ENCODE measurements around the gene NADK.
A peak's percentile ranks its signal among the peaks of the same experiment; 100 is the strongest.
"Not testable (repeated sequence)": the region's sequence is repeated elsewhere in the genome, so short reads cannot be mapped to it uniquely, and the experiment has no call there.

NADK gene

GRCh38 chr1:1763657-1764621, 14.3 kb downstream of the NADK start:
- DNase-seq (ENCODE audit: low read depth): peak; percentile 12

- no peak for DNase-seq (ENCODE audit: low read depth)
These were observed 16.5 kb downstream of the NADK start for GRCh38 chr1:1761504-1762376.

DNA sequence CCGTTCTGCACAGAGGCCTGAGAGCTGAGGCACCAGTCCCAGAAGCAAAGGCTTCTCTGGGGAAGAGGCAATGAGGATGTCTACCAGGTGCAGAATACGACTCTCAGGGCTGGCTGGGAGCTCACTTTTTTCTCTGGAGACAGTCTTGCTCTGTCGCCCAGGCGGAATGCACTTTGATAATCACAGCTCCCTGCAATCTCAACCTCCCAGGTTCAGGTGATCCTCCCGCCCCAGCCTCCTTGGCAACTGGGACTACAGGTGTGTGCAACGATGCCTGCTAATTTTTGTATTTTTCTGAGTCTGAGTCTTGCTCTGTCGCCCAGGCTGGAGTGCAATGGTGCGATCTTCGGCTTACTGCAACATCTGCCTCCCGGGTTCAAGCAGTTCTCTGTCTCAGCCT, 17.6 kb downstream of the NADK start:
- DNase-seq (ENCODE audit: low read depth): no peak

DNA sequence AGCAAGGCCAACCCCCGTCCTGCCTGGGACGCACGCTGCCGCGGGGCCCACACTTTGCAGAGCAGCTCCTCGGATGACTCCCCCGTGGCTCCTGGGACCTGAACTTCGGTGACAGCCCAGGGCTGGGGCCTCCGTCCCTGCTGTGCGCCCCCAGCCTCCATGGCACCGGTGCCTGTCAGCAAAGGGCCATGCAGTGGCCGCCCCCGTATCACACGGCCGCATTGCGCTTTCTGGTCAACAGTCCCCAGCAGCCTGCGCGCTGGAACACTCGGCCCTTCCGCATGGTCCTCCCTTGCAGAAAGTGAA, 18.0 kb downstream of the NADK start:
- DNase-seq (ENCODE audit: low read depth): no peak

GRCh38 chr1:1759456-1760344, 18.6 kb downstream of the NADK start:
- no peak for DNase-seq (ENCODE audit: low read depth)

- peak; percentile 7 for DNase-seq (ENCODE audit: low read depth)
These were observed 19.4 kb downstream of the NADK start for GRCh38 chr1:1758692-1759455.

DNA sequence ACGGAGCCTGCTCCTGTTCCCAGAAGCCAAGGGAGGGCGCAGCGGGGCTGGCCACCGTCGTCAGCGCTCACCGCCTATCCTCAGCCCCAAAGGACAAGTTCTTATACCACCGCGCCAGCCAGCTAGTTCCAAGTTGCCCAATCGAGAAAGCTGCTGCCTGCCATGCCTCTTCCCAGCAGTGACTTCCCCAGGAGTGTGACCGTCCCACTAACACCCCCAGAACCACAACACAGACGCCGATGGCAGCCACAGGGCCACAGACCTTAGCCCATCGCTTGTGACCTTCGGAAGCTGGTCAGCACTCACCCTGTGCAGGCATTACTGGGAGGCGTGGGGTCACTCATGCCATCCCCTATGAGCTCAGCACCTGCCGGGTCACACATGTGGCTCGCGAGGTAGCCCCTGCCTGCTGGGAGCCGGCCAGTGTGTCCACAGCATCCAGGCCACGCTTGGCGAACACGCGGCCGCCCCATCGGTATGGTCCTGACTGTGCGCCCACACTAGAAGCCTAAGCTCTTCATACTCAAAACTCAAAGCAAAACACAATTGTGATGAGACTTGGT, 20.1 kb downstream of the NADK start:
- DNase-seq (ENCODE audit: low read depth): no peak

GRCh38 chr1:1757422-1758058, 20.7 kb downstream of the NADK start:
- no peak for DNase-seq (ENCODE audit: low read depth)

GRCh38 chr1:1756661-1757421, 21.4 kb downstream of the NADK start:
- DNase-seq (ENCODE audit: low read depth): no peak

DNA sequence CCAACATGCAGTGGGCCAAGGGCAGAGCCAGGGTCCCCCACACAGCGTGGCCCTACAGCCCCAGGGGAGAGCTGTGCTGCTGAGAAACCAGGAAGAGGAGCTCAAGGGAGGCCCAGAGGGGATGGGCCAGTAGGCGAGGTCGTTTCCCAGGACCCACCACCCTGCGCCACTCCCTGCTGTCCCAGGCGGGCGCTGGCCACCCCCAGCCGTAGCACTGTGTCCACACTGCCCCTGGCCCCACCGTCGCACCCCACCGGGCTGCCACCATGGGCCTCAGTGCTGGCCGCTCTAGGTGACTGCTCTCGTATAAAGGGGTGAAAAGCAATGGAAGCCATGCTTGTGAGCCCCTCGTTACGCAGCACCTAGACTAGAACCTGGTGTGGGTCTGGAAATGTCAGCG, 22.4 kb downstream of the NADK start:
- no peak for DNase-seq (ENCODE audit: low read depth)

DNA sequence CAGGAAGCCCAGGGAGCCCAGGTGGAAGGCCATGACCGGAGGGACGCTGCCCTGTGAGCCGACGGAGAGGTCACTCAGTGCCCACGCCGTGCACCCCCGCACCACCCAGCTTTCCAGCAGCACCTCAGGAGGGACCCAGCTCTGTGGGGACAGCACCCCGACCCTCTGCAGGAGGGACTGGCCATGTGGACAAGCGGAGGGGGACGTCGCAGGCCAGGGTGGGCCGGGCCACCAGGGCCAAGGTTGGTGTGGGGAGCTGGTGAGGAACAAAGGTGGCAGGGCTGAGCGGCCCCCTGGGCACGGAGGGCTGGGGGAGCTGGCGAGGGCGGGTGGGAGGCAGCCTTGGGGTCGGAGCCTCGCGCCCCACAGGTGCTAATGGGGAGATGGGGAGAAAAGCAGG, 22.8 kb downstream of the NADK start:
- no peak for DNase-seq (ENCODE audit: low read depth)

DNA sequence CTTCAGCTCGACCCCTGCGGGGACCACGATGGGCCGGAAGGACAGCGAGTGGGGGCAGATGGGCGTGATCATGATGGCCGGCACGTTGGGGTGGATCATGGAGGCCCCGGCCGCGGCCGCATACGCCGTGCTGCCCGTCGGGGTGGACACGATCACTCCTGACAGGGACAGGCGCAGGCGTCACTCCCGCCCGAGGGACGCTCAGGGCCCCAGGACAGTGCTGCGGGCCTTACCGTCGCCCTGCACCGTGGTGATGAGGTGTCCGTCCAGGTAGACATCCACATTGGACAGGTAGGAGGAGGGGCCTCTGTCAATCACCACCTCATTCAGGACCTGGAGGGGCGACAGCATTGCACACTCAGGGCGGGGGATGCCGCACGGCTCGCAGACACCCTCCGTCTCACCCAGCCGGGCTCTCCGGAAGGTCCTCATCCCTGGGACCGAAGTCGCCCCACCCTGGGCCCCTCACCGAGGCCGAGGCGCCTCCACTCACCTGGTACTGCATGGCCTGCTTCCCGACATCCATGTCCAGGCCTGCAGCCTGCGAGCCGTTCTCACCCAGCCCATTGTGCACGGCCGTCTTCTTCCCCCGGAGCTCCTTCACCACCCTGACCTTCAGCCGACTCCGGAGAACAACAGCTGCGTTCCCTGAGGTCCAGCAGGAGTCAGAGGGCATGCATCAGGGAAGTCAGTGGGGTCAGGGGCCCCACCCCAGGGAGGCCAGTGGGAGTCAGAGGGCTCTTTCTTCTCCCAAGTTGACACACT, 24.0 kb downstream of the NADK start:
- no peak for DNase-seq (ENCODE audit: low read depth)

- no peak for DNase-seq (ENCODE audit: low read depth)
These were observed 24.7 kb downstream of the NADK start for GRCh38 chr1:1753607-1754005.

GRCh38 chr1:1752636-1753606, 25.3 kb downstream of the NADK start:
- DNase-seq (ENCODE audit: low read depth): no peak

DNA sequence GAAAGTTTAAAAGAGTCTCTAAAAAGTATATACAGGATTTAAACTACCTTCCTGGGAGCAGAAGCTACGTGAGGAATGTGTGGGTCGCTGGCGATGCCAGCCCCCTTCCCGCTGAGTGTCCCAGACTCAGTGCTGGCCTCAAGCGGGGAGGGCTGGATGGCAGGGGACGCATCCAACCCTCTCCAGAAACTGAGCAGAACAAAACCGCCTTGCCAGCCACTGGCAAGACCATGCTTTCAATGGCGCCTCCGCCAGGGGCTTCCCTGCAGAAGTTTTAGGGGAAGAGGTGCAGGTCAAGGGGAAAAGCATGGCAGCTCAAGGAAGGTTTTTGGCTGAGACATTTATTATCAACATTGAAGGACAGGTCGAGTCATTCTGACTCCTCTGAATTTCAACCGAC, 26.1 kb downstream of the NADK start:
- DNase-seq (ENCODE audit: low read depth): no peak

- not testable (repeated sequence) for DNase-seq (ENCODE audit: low read depth)
These were observed 28.3 kb downstream of the NADK start for GRCh38 chr1:1749941-1750340.

GRCh38 chr1:1748686-1749321, 29.5 kb downstream of the NADK start:
- DNase-seq (ENCODE audit: low read depth): no peak

All from iris pigment epithelial cell (primary cell).